ENCODE measurements around the gene ATP6V1G2. TPM values are rescaled to one million over a fixed set of nuclear protein-coding genes. Genes with fewer than 3 reads are reported as not detected.
"Not testable (repeated sequence)": the region's sequence is repeated elsewhere in the genome, so short reads cannot be mapped to it uniquely, and the experiment has no call there.

ATP6V1G2 gene
- total and polyA plus RNA-seq, 4 donors, result 32.2 to 258 (median 147) TPM

DNA sequence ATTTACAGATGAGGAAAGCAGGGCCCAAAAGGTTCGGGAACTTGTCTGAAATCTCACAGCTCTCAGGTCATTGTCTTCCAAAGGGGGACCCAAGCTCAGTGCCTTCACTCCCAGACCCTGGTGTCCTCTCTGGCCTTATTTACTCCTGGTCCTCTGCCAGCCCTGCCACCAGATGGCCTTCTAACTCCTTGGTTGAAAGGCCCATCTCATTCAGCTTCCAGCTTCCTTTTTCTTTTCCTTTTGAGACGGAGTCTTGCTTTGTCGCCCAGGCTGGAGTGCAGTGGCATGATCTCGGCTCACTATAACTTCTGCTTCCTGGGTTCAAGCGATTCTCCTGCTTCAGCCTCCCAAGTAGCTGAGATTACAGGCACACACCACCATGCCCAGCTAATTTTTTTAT, 5.0 kb upstream of the ATP6V1G2 start:
- not testable (repeated sequence) for H3K4me3 ChIP-seq (ENCODE audit: low read depth, low read length); H3K27ac ChIP-seq (ENCODE audit: low read depth, low read length); H3K9me3 ChIP-seq (ENCODE audit: control insufficient read depth, insufficient read depth, low read length); H3K27me3 ChIP-seq (ENCODE audit: control insufficient read depth, insufficient read depth, low read length)
- Histone ChIP-seq H3K36me3 (ENCODE audit: control insufficient read depth, insufficient read depth, low read length) (peaks cover 47% of the 10 kb centered on the region), H3K4me1 (ENCODE audit: control insufficient read depth, insufficient read depth, low read length) (peaks cover 10% of the 10 kb centered on the region)
- 41% methylated on average over 3 of the region's 5 CpGs for WGBS (ENCODE audit: insufficient coverage)
- peak in 2 of 6 donors; percentile 18 to 51 for DNase-seq (ENCODE audit: low read depth in 4 of 6, low spot score in 6 of 6)

DNA sequence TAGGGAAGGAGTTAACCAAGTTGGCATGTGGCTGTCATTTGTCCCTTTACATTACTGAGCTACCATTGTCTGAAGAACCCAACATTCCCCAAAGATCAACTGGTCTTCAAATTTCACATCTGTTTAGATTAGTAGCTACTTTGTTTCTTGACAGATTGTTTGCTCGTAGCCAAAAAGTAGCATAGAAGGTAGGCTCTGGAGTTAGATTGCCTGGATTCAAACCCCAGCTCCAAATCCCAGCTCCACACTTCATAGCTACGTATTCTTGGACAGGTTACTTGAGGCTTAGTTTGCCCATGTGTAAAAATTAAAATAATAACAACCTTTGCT, 2.1 kb upstream of the ATP6V1G2 start:
- H3K36me3 ChIP-seq (ENCODE audit: control insufficient read depth, insufficient read depth, low read length), result peaks cover 32% of the 10 kb centered on the region
- WGBS (ENCODE audit: insufficient coverage), result no CpG with 5 or more reads among the region's 2 CpGs
- H3K27ac ChIP-seq (ENCODE audit: low read depth, low read length), result no peak overlapping the region
- H3K27me3 ChIP-seq (ENCODE audit: control insufficient read depth, insufficient read depth, low read length), result no peaks in the 10 kb centered on the region
- peaks cover 22% of the 10 kb centered on the region for H3K4me1 ChIP-seq (ENCODE audit: control insufficient read depth, insufficient read depth, low read length)
- DNase-seq (ENCODE audit: low read depth in 4 of 6, low spot score in 6 of 6), result no peak
- H3K9me3 ChIP-seq (ENCODE audit: control insufficient read depth, insufficient read depth, low read length), result no peaks in the 10 kb centered on the region
- H3K4me3 ChIP-seq (ENCODE audit: low read depth, low read length), result no peak overlapping the region

DNA sequence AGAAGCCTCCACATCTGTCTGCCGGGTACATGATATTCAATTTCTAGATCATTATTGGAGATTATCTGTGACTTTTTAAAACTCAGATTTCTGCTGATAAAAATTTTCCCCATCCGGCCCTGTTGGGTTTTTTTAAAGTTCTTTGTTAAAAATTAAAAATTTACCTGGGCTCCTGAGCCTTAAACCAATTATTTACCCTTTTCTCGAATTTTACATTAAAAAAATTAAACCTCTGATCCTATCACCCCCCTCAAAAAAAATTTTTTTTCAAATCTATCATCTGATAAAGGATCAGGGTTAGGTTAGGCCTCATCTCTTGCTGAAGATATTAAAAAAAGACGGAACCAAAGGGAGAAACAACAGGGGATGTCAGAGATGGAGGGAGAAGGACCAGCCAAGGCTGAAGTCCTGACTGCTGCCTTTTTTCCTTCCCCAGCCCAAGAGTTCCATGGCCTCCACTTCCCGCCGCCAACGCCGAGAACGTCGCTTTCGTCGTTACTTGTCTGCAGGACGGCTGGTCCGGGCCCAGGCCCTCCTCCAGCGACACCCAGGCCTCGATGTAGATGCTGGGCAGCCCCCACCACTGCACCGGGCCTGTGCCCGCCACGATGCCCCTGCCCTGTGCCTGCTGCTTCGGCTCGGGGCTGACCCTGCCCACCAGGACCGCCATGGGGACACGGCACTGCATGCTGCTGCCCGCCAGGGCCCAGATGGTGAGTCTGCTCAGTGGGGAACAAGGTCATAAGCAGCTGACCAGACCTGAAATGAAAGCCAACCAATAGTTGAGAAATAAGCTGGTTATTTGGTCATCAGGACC, 1.5 kb upstream of the ATP6V1G2 start:
- H3K27ac ChIP-seq (ENCODE audit: low read depth, low read length), result peak overlapping the region; percentile 83
- peaks cover 31% of the 10 kb centered on the region for H3K36me3 ChIP-seq (ENCODE audit: control insufficient read depth, insufficient read depth, low read length)
- 81% methylated on average over 21 of the region's 24 CpGs for WGBS (ENCODE audit: insufficient coverage)
- H3K4me1 ChIP-seq (ENCODE audit: control insufficient read depth, insufficient read depth, low read length), result peaks cover 22% of the 10 kb centered on the region
- no peaks in the 10 kb centered on the region for H3K27me3 ChIP-seq (ENCODE audit: control insufficient read depth, insufficient read depth, low read length)
- H3K9me3 ChIP-seq (ENCODE audit: control insufficient read depth, insufficient read depth, low read length), result no peaks in the 10 kb centered on the region
- H3K4me3 ChIP-seq (ENCODE audit: low read depth, low read length), result peak overlapping the region; percentile 62
- no peak for DNase-seq (ENCODE audit: low read depth in 4 of 6, low spot score in 6 of 6)

DNA sequence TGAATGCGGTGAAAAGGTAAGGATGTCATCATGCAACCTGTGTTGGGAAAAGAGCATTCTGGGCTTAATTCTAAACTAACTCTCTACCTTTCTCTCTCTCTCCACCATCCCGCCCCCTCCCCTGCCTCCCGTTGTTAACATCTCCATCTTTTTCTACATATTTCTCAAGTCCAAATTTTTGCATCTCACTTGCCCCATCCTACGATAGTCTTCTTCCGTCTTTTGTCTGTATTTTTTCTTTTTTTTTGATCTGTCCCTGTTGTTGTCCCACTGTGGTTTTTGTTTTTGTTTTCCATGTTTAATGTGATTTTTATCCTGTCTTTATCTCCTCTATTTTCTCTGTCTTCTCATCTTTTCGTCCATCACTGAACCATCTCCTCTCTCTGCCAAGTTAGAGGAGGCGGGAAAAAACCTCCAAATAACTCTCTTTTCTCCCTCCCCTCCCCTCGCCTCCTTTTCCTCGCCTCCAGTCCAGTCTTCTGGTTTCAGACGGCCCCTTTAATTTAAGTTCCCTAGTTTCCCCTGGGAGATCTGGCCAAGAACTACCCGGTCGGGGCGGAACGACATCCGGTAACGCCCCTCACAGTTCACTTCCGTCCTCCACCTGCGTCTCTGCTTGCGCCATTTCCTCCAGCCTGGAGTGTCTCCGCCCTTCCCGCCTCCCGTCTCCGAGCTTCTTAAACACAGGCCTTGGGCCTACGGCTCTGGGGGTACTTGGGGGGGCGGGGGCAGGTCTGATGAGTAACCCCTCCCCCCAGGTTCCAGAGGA, 734 bp upstream of the ATP6V1G2 start, which contains the start of gene NFKBIL1:
Gene NFKBIL1 (plus strand): TSS at position 651 of the 769 bp plus-strand sequence. CDS start 87 bp downstream, at position 738.
- Histone ChIP-seq H3K4me1 (ENCODE audit: control insufficient read depth, insufficient read depth, low read length) (peaks cover 29% of the 10 kb centered on the region), H3K36me3 (ENCODE audit: control insufficient read depth, insufficient read depth, low read length) (peaks cover 29% of the 10 kb centered on the region), H3K27me3 (ENCODE audit: control insufficient read depth, insufficient read depth, low read length) (no peaks in the 10 kb centered on the region), H3K27ac (ENCODE audit: low read depth, low read length) (peak within 1 kb of the TSS; percentile 83), H3K4me3 (ENCODE audit: low read depth, low read length) (peak within 1 kb of the TSS; percentile 62), H3K9me3 (ENCODE audit: control insufficient read depth, insufficient read depth, low read length) (no peaks in the 10 kb centered on the region)
- under 1% methylated on average over 16 of the region's 25 CpGs for WGBS (ENCODE audit: insufficient coverage)
- peak; percentile 90 to 99 (median 94) for DNase-seq (ENCODE audit: low read depth in 4 of 6, low spot score in 6 of 6)

DNA sequence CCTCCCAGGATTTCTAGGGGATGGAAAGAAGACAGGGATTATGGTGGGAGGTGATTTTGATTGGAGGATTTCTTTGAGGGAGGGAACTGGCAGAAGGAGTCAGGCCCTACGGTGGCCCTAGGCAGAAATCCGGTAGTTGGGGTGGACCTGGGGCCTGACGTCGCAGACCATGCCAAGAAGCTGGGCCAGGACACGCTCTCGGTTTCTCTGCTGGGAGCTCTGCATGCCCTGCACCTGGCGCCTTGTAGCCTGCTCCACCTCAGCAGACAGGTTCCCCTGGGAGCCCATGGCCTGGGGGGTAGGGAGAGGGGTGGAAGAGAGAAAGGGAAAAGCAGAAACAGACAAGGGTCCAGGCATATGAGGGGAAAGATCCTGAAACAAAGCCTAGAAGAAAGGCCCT, 1.1 kb downstream of the ATP6V1G2 start:
- DNase-seq (ENCODE audit: low read depth in 4 of 6, low spot score in 6 of 6), result no peak
- no peak overlapping the region for H3K4me3 ChIP-seq (ENCODE audit: low read depth, low read length)
- no peaks in the 10 kb centered on the region for H3K9me3 ChIP-seq (ENCODE audit: control insufficient read depth, insufficient read depth, low read length)
- peaks cover 33% of the 10 kb centered on the region for H3K4me1 ChIP-seq (ENCODE audit: control insufficient read depth, insufficient read depth, low read length)
- no peaks in the 10 kb centered on the region for H3K27me3 ChIP-seq (ENCODE audit: control insufficient read depth, insufficient read depth, low read length)
- 75% methylated on average over 7 of the region's 7 CpGs for WGBS (ENCODE audit: insufficient coverage)
- H3K27ac ChIP-seq (ENCODE audit: low read depth, low read length), result no peak overlapping the region
- H3K36me3 ChIP-seq (ENCODE audit: control insufficient read depth, insufficient read depth, low read length), result peaks cover 14% of the 10 kb centered on the region

DNA sequence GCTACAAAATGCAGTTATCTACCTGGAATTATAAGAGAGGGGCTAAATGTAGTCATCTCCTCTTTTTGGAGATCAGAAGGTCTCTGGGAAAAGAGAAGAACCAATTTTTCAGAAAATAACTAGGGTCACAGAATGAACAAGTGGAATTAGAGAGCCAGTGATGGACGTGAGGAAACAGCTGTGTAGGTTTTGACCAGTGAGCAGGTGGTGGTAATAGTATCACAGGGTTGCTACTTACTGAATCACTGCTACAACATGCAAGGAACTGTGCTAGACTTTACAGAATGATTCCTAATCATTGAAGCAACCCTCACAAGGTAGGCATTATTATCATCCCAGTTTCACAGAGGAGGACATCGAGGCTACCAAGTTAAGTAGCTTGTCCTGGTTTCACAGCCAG, 1.7 kb downstream of the ATP6V1G2 start:
- no peak overlapping the region for H3K27ac ChIP-seq (ENCODE audit: low read depth, low read length)
- H3K27me3 ChIP-seq (ENCODE audit: control insufficient read depth, insufficient read depth, low read length), result no peaks in the 10 kb centered on the region
- peaks cover 17% of the 10 kb centered on the region for H3K36me3 ChIP-seq (ENCODE audit: control insufficient read depth, insufficient read depth, low read length)
- H3K4me3 ChIP-seq (ENCODE audit: low read depth, low read length), result no peak overlapping the region
- peaks cover 39% of the 10 kb centered on the region for H3K4me1 ChIP-seq (ENCODE audit: control insufficient read depth, insufficient read depth, low read length)
- 83% methylated on average over 1 of the region's 2 CpGs for WGBS (ENCODE audit: insufficient coverage)
- H3K9me3 ChIP-seq (ENCODE audit: control insufficient read depth, insufficient read depth, low read length), result no peaks in the 10 kb centered on the region
- DNase-seq (ENCODE audit: low read depth in 4 of 6, low spot score in 6 of 6), result no peak

DNA sequence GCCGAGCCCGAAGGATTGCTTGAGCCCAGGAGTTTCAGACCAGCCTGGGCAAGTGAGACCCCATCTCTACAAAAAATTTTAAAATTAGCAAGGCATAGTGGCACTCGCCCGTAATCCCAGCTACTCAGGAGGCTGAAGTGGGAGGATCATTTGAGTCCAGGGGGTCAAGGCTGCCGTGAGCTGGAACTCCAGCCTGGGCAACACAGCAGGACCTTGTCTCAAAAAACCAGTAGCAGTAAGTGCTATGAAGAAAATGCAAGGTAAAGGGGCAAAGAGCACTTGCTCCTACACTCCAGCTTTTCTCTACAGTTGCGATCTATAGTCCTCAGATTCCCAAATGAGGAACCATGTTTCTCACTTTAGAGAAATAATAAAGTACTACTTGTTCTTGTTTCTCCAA, 2.8 kb downstream of the ATP6V1G2 start:
- peaks cover 48% of the 10 kb centered on the region for H3K4me1 ChIP-seq (ENCODE audit: control insufficient read depth, insufficient read depth, low read length)
- WGBS (ENCODE audit: insufficient coverage), result 97% methylated on average over 5 of the region's 6 CpGs
- no peak for DNase-seq (ENCODE audit: low read depth in 4 of 6, low spot score in 6 of 6)
- no peaks in the 10 kb centered on the region for H3K27me3 ChIP-seq (ENCODE audit: control insufficient read depth, insufficient read depth, low read length)
- no peak overlapping the region for H3K27ac ChIP-seq (ENCODE audit: low read depth, low read length)
- H3K4me3 ChIP-seq (ENCODE audit: low read depth, low read length), result no peak overlapping the region
- peaks cover 20% of the 10 kb centered on the region for H3K36me3 ChIP-seq (ENCODE audit: control insufficient read depth, insufficient read depth, low read length)
- H3K9me3 ChIP-seq (ENCODE audit: control insufficient read depth, insufficient read depth, low read length), result no peaks in the 10 kb centered on the region

DNA sequence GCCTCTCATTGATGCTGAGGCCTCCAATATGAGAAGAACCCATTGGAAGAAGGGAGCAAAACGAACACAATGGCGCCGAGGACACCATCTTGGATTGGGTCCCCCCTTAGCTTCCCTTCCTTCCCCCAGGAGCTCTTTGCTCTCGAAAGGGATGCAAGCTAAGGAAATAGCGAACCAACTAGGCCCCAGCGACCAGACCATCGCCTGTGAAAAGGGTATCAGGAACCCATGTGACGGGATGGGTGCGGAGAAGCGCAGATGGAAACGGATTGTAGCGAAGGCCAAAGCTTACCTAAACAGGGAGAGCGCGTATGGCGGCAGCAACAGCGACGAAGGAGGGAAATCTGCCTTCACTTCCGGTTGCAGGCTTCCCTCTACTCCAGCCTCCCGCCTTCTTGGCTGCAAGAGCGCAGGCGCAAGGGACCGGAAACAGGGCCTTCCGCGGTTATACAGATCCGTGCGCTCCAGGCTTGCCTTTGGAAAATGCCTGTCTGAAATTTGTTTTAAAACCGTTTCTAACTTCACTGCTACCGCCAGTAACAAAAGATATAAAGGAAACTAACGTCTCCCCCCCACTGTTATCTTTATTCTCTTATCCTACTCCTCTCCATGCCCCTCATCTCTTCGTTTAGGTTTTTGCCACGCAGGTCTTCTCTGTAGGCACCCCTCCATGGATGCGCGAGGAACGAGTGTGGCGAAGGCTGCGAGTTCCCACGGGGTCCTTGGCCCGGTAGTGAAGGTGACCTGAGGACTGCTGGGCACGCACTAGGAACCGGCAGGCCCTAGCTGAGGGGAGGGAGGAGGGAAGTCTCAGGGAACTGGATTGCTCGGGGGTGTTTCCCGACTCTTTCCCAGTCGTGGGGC, 4.5 kb downstream of the ATP6V1G2 start, which contains the start of gene DDX39B:
Gene DDX39B (minus strand): TSS at position 346 of the 864 bp plus-strand sequence. CDS start 1,471 bp downstream, outside the sequence.
- Histone ChIP-seq H3K36me3 (ENCODE audit: control insufficient read depth, insufficient read depth, low read length) (peaks cover 33% of the 10 kb centered on the region), H3K27me3 (ENCODE audit: control insufficient read depth, insufficient read depth, low read length) (no peaks in the 10 kb centered on the region), H3K27ac (ENCODE audit: low read depth, low read length) (peak within 1 kb of the TSS; percentile 97), H3K4me1 (ENCODE audit: control insufficient read depth, insufficient read depth, low read length) (peaks cover 42% of the 10 kb centered on the region), H3K4me3 (ENCODE audit: low read depth, low read length) (peak within 1 kb of the TSS; percentile 95), H3K9me3 (ENCODE audit: control insufficient read depth, insufficient read depth, low read length) (no peaks in the 10 kb centered on the region)
- under 1% methylated on average over 38 of the region's 43 CpGs for WGBS (ENCODE audit: insufficient coverage)
- DNase-seq (ENCODE audit: low read depth in 4 of 6, low spot score in 6 of 6), result peak; percentile 93 to 99 (median 97)

DNA sequence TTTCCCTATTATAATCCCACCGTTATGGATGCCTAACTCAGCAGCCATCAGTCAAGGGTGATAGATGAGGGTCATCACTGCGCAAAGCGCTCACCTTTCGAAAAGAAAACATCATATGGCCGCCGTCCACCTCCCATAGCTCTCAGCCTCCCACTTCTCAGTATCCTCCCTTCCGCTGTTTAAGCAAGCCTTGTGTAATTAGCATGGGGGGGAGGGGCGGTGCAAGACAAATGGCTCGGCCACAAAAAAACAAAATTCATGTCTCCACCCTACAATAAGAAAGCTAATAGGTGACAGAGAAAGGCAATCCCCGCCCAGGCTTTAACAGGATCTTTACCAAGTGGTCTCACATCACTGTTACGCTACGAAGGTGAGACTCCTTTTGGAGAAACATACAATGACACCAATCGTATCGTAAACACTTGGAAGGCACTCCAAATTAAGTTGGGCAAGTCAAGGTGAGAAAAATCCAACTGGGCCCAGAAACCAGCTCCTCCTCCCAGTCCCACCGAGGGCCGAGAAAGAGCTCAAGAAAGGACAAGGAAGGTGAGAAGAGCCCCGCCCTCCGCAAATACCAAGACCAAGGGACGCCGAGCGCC, 5.2 kb downstream of the ATP6V1G2 start:
- 0% methylated on average over 10 of the region's 21 CpGs for WGBS (ENCODE audit: insufficient coverage)
- H3K9me3 ChIP-seq (ENCODE audit: control insufficient read depth, insufficient read depth, low read length), result no peaks in the 10 kb centered on the region
- peaks cover 36% of the 10 kb centered on the region for H3K4me1 ChIP-seq (ENCODE audit: control insufficient read depth, insufficient read depth, low read length)
- peaks cover 39% of the 10 kb centered on the region for H3K36me3 ChIP-seq (ENCODE audit: control insufficient read depth, insufficient read depth, low read length)
- peak in 4 of 6 donors; percentile 7 to 55 (median 12) for DNase-seq (ENCODE audit: low read depth in 4 of 6, low spot score in 6 of 6)
- peak overlapping the region; percentile 97 for H3K27ac ChIP-seq (ENCODE audit: low read depth, low read length)
- H3K4me3 ChIP-seq (ENCODE audit: low read depth, low read length), result peak overlapping the region; percentile 95
- H3K27me3 ChIP-seq (ENCODE audit: control insufficient read depth, insufficient read depth, low read length), result no peaks in the 10 kb centered on the region
